HUES64 (cell line): ENCODE data around the gene LAMP1.

Experiments
- H3K27ac ChIP-seq: 2 replicates; pipeline ENCODE4 v1.7.0; 2013; ENCODE audit warnings: low read depth, low read length, inconsistent platforms
- H3K27me3 ChIP-seq: 2 replicates; pipeline ENCODE4 v1.6.1; 2013; ENCODE audit warnings: mild to moderate bottlenecking, low read length; ENCODE audit not compliant: insufficient read depth
- H3K36me3 ChIP-seq: 2 replicates; pipeline ENCODE4 v1.6.1; 2013; ENCODE audit warnings: mild to moderate bottlenecking, low read length; ENCODE audit not compliant: insufficient read depth
- H3K4me1 ChIP-seq: 2 replicates; pipeline ENCODE4 v1.6.1; 2013; ENCODE audit warnings: mild to moderate bottlenecking, low read length, moderate library complexity; ENCODE audit not compliant: insufficient read depth
- H3K4me3 ChIP-seq: 2 replicates; pipeline ENCODE4 v1.5.1; 2013; ENCODE audit warnings: mild to moderate bottlenecking, low read length, moderate library complexity
- H3K9ac ChIP-seq: 2 replicates; pipeline ENCODE4 v1.6.1; 2013; ENCODE audit warnings: mild to moderate bottlenecking, low read depth, low read length
- H3K9me3 ChIP-seq: 2 replicates; pipeline ENCODE4 v1.6.1; 2013; ENCODE audit warnings: low read depth, low read length; ENCODE audit not compliant: insufficient read depth
- WGBS: fragments of 150-250, 120-280 bp; methylation state at CpG from one replicate; pipeline ENCODE4 v1.1.7; 2013; ENCODE audit warnings: missing lambda C conversion rate; 5-methylcytosine and 5-hydroxymethylcytosine counted together

LAMP1 gene

GRCh38 chr13:113318956-113319355 lies 21.9 kb downstream of the LAMP1 start:
- WGBS = 95% methylated on average over 18 of the region's 18 CpGs
- peaks cover 50% of the 10 kb centered on the region for H3K36me3 ChIP-seq
- no peaks in the 10 kb centered on the region for H3K9me3 ChIP-seq

GRCh38 chr13:113319371-113319770 lies 22.3 kb downstream of the LAMP1 start:
- Histone ChIP-seq H3K4me3 (no peak overlapping the region), H3K9me3 (no peaks in the 10 kb centered on the region), H3K27me3 (no peaks in the 10 kb centered on the region), H3K9ac (no peak overlapping the region), H3K36me3 (peaks cover 54% of the 10 kb centered on the region), H3K27ac (no peak overlapping the region), H3K4me1 (no peaks in the 10 kb centered on the region)
- WGBS = 97% methylated on average over 14 of the region's 14 CpGs

More at GRCh38 chr13:113318956-113319355, 21.9 kb downstream of the LAMP1 start:
- Histone ChIP-seq H3K27me3 (no peaks in the 10 kb centered on the region), H3K4me1 (no peaks in the 10 kb centered on the region), H3K4me3 (no peak overlapping the region), H3K9ac (no peak overlapping the region), H3K27ac (no peak overlapping the region)

- Histone ChIP-seq H3K36me3 (peaks cover 61% of the 10 kb centered on the region), H3K27me3 (no peaks in the 10 kb centered on the region), H3K27ac (no peak overlapping the region)
Observed at GRCh38 chr13:113320226-113320875, 23.3 kb downstream of the LAMP1 start.

GRCh38 chr13:113321546-113321945 lies 24.5 kb downstream of the LAMP1 start:
- Histone ChIP-seq H3K36me3 (peaks cover 64% of the 10 kb centered on the region), H3K4me3 (no peak overlapping the region), H3K9ac (no peak overlapping the region), H3K4me1 (no peaks in the 10 kb centered on the region), H3K27me3 (no peaks in the 10 kb centered on the region), H3K9me3 (no peaks in the 10 kb centered on the region), H3K27ac (no peak overlapping the region)
- 96% methylated on average over 22 of the region's 22 CpGs for WGBS

More at GRCh38 chr13:113320226-113320875, 23.3 kb downstream of the LAMP1 start:
- no peaks in the 10 kb centered on the region for H3K4me1 ChIP-seq
- H3K9me3 ChIP-seq = no peaks in the 10 kb centered on the region
- no peak overlapping the region for H3K9ac ChIP-seq
- H3K4me3 ChIP-seq = no peak overlapping the region
- 95% methylated on average over 19 of the region's 19 CpGs for WGBS

- H3K27me3 ChIP-seq = no peaks in the 10 kb centered on the region
- no peak overlapping the region for H3K27ac ChIP-seq
- 95% methylated on average over 17 of the region's 17 CpGs for WGBS
- no peaks in the 10 kb centered on the region for H3K9me3 ChIP-seq
- no peak overlapping the region for H3K4me3 ChIP-seq
- H3K36me3 ChIP-seq = peaks cover 67% of the 10 kb centered on the region
- no peaks in the 10 kb centered on the region for H3K4me1 ChIP-seq
- no peak overlapping the region for H3K9ac ChIP-seq
Observed at GRCh38 chr13:113322043-113322461, 25.0 kb downstream of the LAMP1 start.

GRCh38 chr13:113322890-113323651 lies 26.0 kb downstream of the LAMP1 start:
- H3K27ac ChIP-seq = no peak overlapping the region
- no peak overlapping the region for H3K4me3 ChIP-seq
- H3K27me3 ChIP-seq = no peaks in the 10 kb centered on the region
- whole genome bisulfite sequencing = 96% methylated on average over 23 of the region's 25 CpGs
- no peaks in the 10 kb centered on the region for H3K9me3 ChIP-seq
- H3K9ac ChIP-seq = no peak overlapping the region
- H3K4me1 ChIP-seq = no peaks in the 10 kb centered on the region
- peaks cover 67% of the 10 kb centered on the region for H3K36me3 ChIP-seq

GRCh38 chr13:113323869-113324268 lies 26.8 kb downstream of the LAMP1 start:
- Histone ChIP-seq H3K27ac (no peak overlapping the region), H3K36me3 (peaks cover 66% of the 10 kb centered on the region), H3K4me1 (no peaks in the 10 kb centered on the region), H3K4me3 (no peak overlapping the region), H3K9me3 (no peaks in the 10 kb centered on the region), H3K27me3 (no peaks in the 10 kb centered on the region), H3K9ac (no peak overlapping the region)
- WGBS = 98% methylated on average over 5 of the region's 7 CpGs

GRCh38 chr13:113324398-113324797 lies 27.4 kb downstream of the LAMP1 start:
- H3K9me3 ChIP-seq = no peaks in the 10 kb centered on the region
- H3K27ac ChIP-seq = no peak overlapping the region
- H3K27me3 ChIP-seq = no peaks in the 10 kb centered on the region
- no peaks in the 10 kb centered on the region for H3K4me1 ChIP-seq
- H3K36me3 ChIP-seq = peaks cover 61% of the 10 kb centered on the region
- H3K9ac ChIP-seq = no peak overlapping the region
- 96% methylated on average over 12 of the region's 12 CpGs for WGBS
- no peak overlapping the region for H3K4me3 ChIP-seq

- 93% methylated on average over 23 of the region's 23 CpGs for whole genome bisulfite sequencing
- H3K9me3 ChIP-seq = no peaks in the 10 kb centered on the region
- H3K27me3 ChIP-seq = no peaks in the 10 kb centered on the region
- H3K36me3 ChIP-seq = peaks cover 47% of the 10 kb centered on the region
- H3K27ac ChIP-seq = no peak overlapping the region
- no peak overlapping the region for H3K9ac ChIP-seq
- no peak overlapping the region for H3K4me3 ChIP-seq
- no peaks in the 10 kb centered on the region for H3K4me1 ChIP-seq
Observed at GRCh38 chr13:113325779-113326178, 28.7 kb downstream of the LAMP1 start.

GRCh38 chr13:113327391-113327765 lies 30.3 kb downstream of the LAMP1 start:
- Histone ChIP-seq H3K9ac (no peak overlapping the region), H3K27me3 (no peaks in the 10 kb centered on the region), H3K9me3 (no peaks in the 10 kb centered on the region), H3K36me3 (peaks cover 31% of the 10 kb centered on the region), H3K27ac (no peak overlapping the region), H3K4me3 (no peak overlapping the region), H3K4me1 (no peaks in the 10 kb centered on the region)
- 94% methylated on average over 13 of the region's 13 CpGs for WGBS

GRCh38 chr13:113327766-113328471 lies 30.9 kb downstream of the LAMP1 start:
- Histone ChIP-seq H3K4me3 (no peak overlapping the region), H3K27ac (no peak overlapping the region), H3K9me3 (no peaks in the 10 kb centered on the region), H3K4me1 (no peaks in the 10 kb centered on the region), H3K36me3 (peaks cover 28% of the 10 kb centered on the region), H3K27me3 (no peaks in the 10 kb centered on the region), H3K9ac (peak overlapping the region; percentile 19; the same call in 1 of the 2 replicates)
- 83% methylated on average over 20 of the region's 20 CpGs for WGBS
